Measurements from ENCODE around the gene MIDN.

DNA sequence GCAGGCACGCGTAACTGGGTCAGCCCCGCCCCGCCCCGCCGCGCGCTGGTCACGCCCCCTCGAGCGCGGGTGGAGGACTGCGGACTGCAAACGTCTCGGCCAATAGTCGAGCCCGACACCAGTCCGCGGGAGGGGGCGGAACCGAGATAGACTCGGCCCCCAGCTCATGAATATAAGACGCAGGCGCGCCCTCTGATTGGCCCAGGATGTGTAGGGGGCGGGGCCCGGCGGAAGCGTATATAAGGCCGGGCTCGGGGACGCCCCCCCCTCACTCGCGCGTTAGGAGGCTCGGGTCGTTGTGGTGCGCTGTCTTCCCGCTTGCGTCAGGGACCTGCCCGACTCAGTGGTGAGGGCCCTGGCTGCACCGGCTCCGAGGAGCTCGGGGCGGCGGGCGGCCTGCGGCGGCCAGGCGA is 20.7 kb downstream of the MIDN start, which contains the start of gene CIRBP:
- TF ChIP-seq GATA3 (IDR thresholded peaks at IDR 0.05; ENCODE audit: low read depth, low read length): no peak
- no peak for TF ChIP-seq GATA2 (IDR thresholded peaks at IDR 0.05; ENCODE audit: low read depth, low read length)

All from SH-SY5Y (cell line).